Ishikawa (cell line): ENCODE results near the gene ARHGAP42.

Experiments used
- CEBPB ChIP-seq: IDR thresholded peaks from 2 replicates; pipeline ENCODE4 v1.6.1; 2012
- CREB1 ChIP-seq: IDR thresholded peaks from 2 replicates; pipeline ENCODE4 v1.6.1; 2012; ENCODE audit warnings: low read depth
- TAF1 ChIP-seq: IDR thresholded peaks from 2 replicates; pipeline ENCODE4 v1.6.1; 2012; ENCODE audit warnings: low read depth, mild to moderate bottlenecking
- TEAD4 ChIP-seq: IDR thresholded peaks from 2 replicates; pipeline ENCODE4 v1.6.1; 2012
- YY1 ChIP-seq: IDR thresholded peaks from 2 replicates; pipeline ENCODE4 v1.6.1; 2012; ENCODE audit warnings: low read depth
- TF ChIP-seq, protein P1 (sequence below): IDR thresholded peaks from 2 replicates; pipeline ENCODE4 v1.6.1; 2012

DNA sequence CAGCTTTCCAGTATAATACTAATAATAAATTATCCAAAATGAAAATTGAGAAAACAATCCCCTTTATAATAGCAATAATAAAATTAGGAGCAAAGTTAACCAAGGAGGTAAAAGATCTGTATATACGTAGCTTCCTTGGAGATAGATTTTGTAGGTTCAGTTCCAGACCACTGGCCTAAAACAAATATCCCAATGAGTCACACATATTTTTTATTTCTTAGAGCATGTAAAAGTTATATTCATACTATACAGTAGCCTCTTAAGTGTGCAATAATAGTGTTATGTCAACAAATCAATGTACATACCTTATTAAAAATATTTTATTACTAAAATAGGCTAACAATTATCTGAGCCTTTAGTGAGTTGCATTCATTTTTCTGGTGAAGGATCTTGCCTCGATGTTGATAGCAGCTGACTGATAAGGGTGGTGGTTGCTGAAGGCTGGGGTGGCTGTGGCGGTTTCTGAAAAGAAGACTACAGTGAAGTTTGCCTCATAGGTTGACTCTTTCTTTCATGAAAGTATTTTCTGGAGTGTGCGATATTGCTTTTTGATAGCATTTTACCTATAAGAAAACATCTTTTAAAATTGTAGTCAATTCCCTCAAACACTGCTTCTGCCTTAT is 178.5 kb downstream of the ARHGAP42 start:
- TF ChIP-seq TEAD4 (no peak), TAF1 (no peak), YY1 (no peak), CREB1 (no peak), CEBPB (no peak)
- TF ChIP-seq, protein P1, sequence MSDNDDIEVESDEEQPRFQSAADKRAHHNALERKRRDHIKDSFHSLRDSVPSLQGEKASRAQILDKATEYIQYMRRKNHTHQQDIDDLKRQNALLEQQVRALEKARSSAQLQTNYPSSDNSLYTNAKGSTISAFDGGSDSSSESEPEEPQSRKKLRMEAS: no peak
